ENCODE measurements around the gene SGO2.
"Not testable (repeated sequence)": the region's sequence is repeated elsewhere in the genome, so short reads cannot be mapped to it uniquely, and the experiment has no call there.

The SGO2 gene

GRCh38 chr2:200540793-200541192 is 14.8 kb downstream of the SGO2 start:
- no peaks in the 10 kb centered on the region for H3K79me1 ChIP-seq (ENCODE audit: low read length)
- no peak overlapping the region for H2AK5ac ChIP-seq (ENCODE audit: low read length)
- H2BK120ac ChIP-seq (ENCODE audit: low read depth, low read length) = no peak overlapping the region
- no peak overlapping the region for H3K27ac ChIP-seq (ENCODE audit: low read depth, low read length)
- no peak overlapping the region for H4K5ac ChIP-seq (ENCODE audit: low read length)
- H3K56ac ChIP-seq (ENCODE audit: low read length) = no peak overlapping the region
- no peaks in the 10 kb centered on the region for H3K27me3 ChIP-seq (ENCODE audit: insufficient read depth, low read length, poor library complexity)
- H3K18ac ChIP-seq (ENCODE audit: low read length) = no peak overlapping the region
- no peaks in the 10 kb centered on the region for H3K79me2 ChIP-seq (ENCODE audit: control insufficient read depth, insufficient read depth, low read length)
- no peak overlapping the region for H3K23ac ChIP-seq (ENCODE audit: low read length)
- H4K8ac ChIP-seq (ENCODE audit: low read depth, low read length) = no peak overlapping the region
- H2BK5ac ChIP-seq (ENCODE audit: low read length) = no peak overlapping the region
- H2BK15ac ChIP-seq (replicated peaks; ENCODE audit: low read depth) = no peak overlapping the region
- no peak overlapping the region for H3K9ac ChIP-seq (ENCODE audit: low read length)
- H3K4me3 ChIP-seq (ENCODE audit: low read length) = no peak overlapping the region
- no peak for DNase-seq
- H3K36me3 ChIP-seq (ENCODE audit: control insufficient read depth, insufficient read depth, low read length) = no peaks in the 10 kb centered on the region
- no peak overlapping the region for H3K4ac ChIP-seq (ENCODE audit: low read depth, low read length)
- no peaks in the 10 kb centered on the region for H3K4me1 ChIP-seq (ENCODE audit: control insufficient read depth, low read depth, low read length)
- no peak overlapping the region for H3K4me2 ChIP-seq (ENCODE audit: low read length)

GRCh38 chr2:200566596-200566995 is 40.6 kb downstream of the SGO2 start:
- no CpG with 5 or more reads among the region's 12 CpGs for WGBS (ENCODE audit: extremely low coverage, insufficient coverage, low lambda C conversion rate)
- not testable (repeated sequence) for H3K4me2 ChIP-seq (ENCODE audit: low read length); H2BK15ac ChIP-seq (replicated peaks; ENCODE audit: low read depth); H3K56ac ChIP-seq (ENCODE audit: low read length); H3K4me1 ChIP-seq (ENCODE audit: control insufficient read depth, low read depth, low read length); H3K9ac ChIP-seq (ENCODE audit: low read length); H3K18ac ChIP-seq (ENCODE audit: low read length); H3K23ac ChIP-seq (ENCODE audit: low read length); H2BK120ac ChIP-seq (ENCODE audit: low read depth, low read length); H3K4me3 ChIP-seq (ENCODE audit: low read length); H3K36me3 ChIP-seq (ENCODE audit: control insufficient read depth, insufficient read depth, low read length); H3K79me2 ChIP-seq (ENCODE audit: control insufficient read depth, insufficient read depth, low read length); H3K79me1 ChIP-seq (ENCODE audit: low read length); H2AK5ac ChIP-seq (ENCODE audit: low read length); H3K27ac ChIP-seq (ENCODE audit: low read depth, low read length); H4K5ac ChIP-seq (ENCODE audit: low read length); H2BK5ac ChIP-seq (ENCODE audit: low read length); DNase-seq; H3K27me3 ChIP-seq (ENCODE audit: insufficient read depth, low read length, poor library complexity); H4K8ac ChIP-seq (ENCODE audit: low read depth, low read length); H3K4ac ChIP-seq (ENCODE audit: low read depth, low read length)

- Histone ChIP-seq H3K36me3 (ENCODE audit: control insufficient read depth, insufficient read depth, low read length) (no peaks in the 10 kb centered on the region), H3K4me2 (ENCODE audit: low read length) (no peak overlapping the region), H3K79me2 (ENCODE audit: control insufficient read depth, insufficient read depth, low read length) (no peaks in the 10 kb centered on the region), H2BK15ac (replicated peaks; ENCODE audit: low read depth) (no peak overlapping the region), H3K27ac (ENCODE audit: low read depth, low read length) (no peak overlapping the region), H3K56ac (ENCODE audit: low read length) (no peak overlapping the region), H3K18ac (ENCODE audit: low read length) (no peak overlapping the region), H2BK120ac (ENCODE audit: low read depth, low read length) (no peak overlapping the region), H3K4me1 (ENCODE audit: control insufficient read depth, low read depth, low read length) (no peaks in the 10 kb centered on the region), H2AK5ac (ENCODE audit: low read length) (no peak overlapping the region), H3K79me1 (ENCODE audit: low read length) (no peaks in the 10 kb centered on the region), H3K23ac (ENCODE audit: low read length) (no peak overlapping the region), H2BK5ac (ENCODE audit: low read length) (no peak overlapping the region), H4K8ac (ENCODE audit: low read depth, low read length) (no peak overlapping the region), H3K27me3 (ENCODE audit: insufficient read depth, low read length, poor library complexity) (no peaks in the 10 kb centered on the region), H3K4ac (ENCODE audit: low read depth, low read length) (no peak overlapping the region), H3K4me3 (ENCODE audit: low read length) (no peak overlapping the region), H4K5ac (ENCODE audit: low read length) (no peak overlapping the region), H3K9ac (ENCODE audit: low read length) (no peak overlapping the region)
- no CpG with 5 or more reads among the region's 3 CpGs for WGBS (ENCODE audit: extremely low coverage, insufficient coverage, low lambda C conversion rate)
- no peak for DNase-seq
Observed at GRCh38 chr2:200567932-200568331, 41.9 kb downstream of the SGO2 start.

- H3K4ac ChIP-seq (ENCODE audit: low read depth, low read length) = no peak overlapping the region
- no peak overlapping the region for H2BK15ac ChIP-seq (replicated peaks; ENCODE audit: low read depth)
- no peaks in the 10 kb centered on the region for H3K79me1 ChIP-seq (ENCODE audit: low read length)
- no peak overlapping the region for H3K23ac ChIP-seq (ENCODE audit: low read length)
- no peak overlapping the region for H4K8ac ChIP-seq (ENCODE audit: low read depth, low read length)
- no peak overlapping the region for H4K5ac ChIP-seq (ENCODE audit: low read length)
- H3K9ac ChIP-seq (ENCODE audit: low read length) = no peak overlapping the region
- H2AK5ac ChIP-seq (ENCODE audit: low read length) = no peak overlapping the region
- no peak overlapping the region for H3K27ac ChIP-seq (ENCODE audit: low read depth, low read length)
- no peaks in the 10 kb centered on the region for H3K36me3 ChIP-seq (ENCODE audit: control insufficient read depth, insufficient read depth, low read length)
- H2BK5ac ChIP-seq (ENCODE audit: low read length) = no peak overlapping the region
- H3K4me1 ChIP-seq (ENCODE audit: control insufficient read depth, low read depth, low read length) = no peaks in the 10 kb centered on the region
- no peak overlapping the region for H3K56ac ChIP-seq (ENCODE audit: low read length)
- no peak overlapping the region for H2BK120ac ChIP-seq (ENCODE audit: low read depth, low read length)
- H3K4me3 ChIP-seq (ENCODE audit: low read length) = no peak overlapping the region
- no peak overlapping the region for H3K18ac ChIP-seq (ENCODE audit: low read length)
- no peaks in the 10 kb centered on the region for H3K79me2 ChIP-seq (ENCODE audit: control insufficient read depth, insufficient read depth, low read length)
- H3K27me3 ChIP-seq (ENCODE audit: insufficient read depth, low read length, poor library complexity) = no peaks in the 10 kb centered on the region
- no peak overlapping the region for H3K4me2 ChIP-seq (ENCODE audit: low read length)
- DNase-seq = no peak
- WGBS (ENCODE audit: extremely low coverage, insufficient coverage, low lambda C conversion rate) = no CpG with 5 or more reads among the region's 2 CpGs
Observed at GRCh38 chr2:200575957-200576356, 50.0 kb downstream of the SGO2 start.

GRCh38 chr2:200577027-200577426 is 51.0 kb downstream of the SGO2 start:
- no peak overlapping the region for H3K23ac ChIP-seq (ENCODE audit: low read length)
- no CpG with 5 or more reads among the region's 3 CpGs for WGBS (ENCODE audit: extremely low coverage, insufficient coverage, low lambda C conversion rate)
- no peak overlapping the region for H3K9ac ChIP-seq (ENCODE audit: low read length)
- H3K27me3 ChIP-seq (ENCODE audit: insufficient read depth, low read length, poor library complexity) = no peaks in the 10 kb centered on the region
- no peak overlapping the region for H2BK120ac ChIP-seq (ENCODE audit: low read depth, low read length)
- no peak overlapping the region for H2BK5ac ChIP-seq (ENCODE audit: low read length)
- H3K4me2 ChIP-seq (ENCODE audit: low read length) = no peak overlapping the region
- H2AK5ac ChIP-seq (ENCODE audit: low read length) = no peak overlapping the region
- no peaks in the 10 kb centered on the region for H3K36me3 ChIP-seq (ENCODE audit: control insufficient read depth, insufficient read depth, low read length)
- H4K8ac ChIP-seq (ENCODE audit: low read depth, low read length) = no peak overlapping the region
- H4K5ac ChIP-seq (ENCODE audit: low read length) = no peak overlapping the region
- no peak overlapping the region for H2BK15ac ChIP-seq (replicated peaks; ENCODE audit: low read depth)
- no peak overlapping the region for H3K18ac ChIP-seq (ENCODE audit: low read length)
- H3K56ac ChIP-seq (ENCODE audit: low read length) = no peak overlapping the region
- no peak overlapping the region for H3K4me3 ChIP-seq (ENCODE audit: low read length)
- DNase-seq = no peak
- no peaks in the 10 kb centered on the region for H3K79me2 ChIP-seq (ENCODE audit: control insufficient read depth, insufficient read depth, low read length)
- no peaks in the 10 kb centered on the region for H3K4me1 ChIP-seq (ENCODE audit: control insufficient read depth, low read depth, low read length)
- no peak overlapping the region for H3K4ac ChIP-seq (ENCODE audit: low read depth, low read length)
- no peak overlapping the region for H3K27ac ChIP-seq (ENCODE audit: low read depth, low read length)
- no peaks in the 10 kb centered on the region for H3K79me1 ChIP-seq (ENCODE audit: low read length)

- no peak overlapping the region for H2AK5ac ChIP-seq (ENCODE audit: low read length)
- no peak overlapping the region for H4K5ac ChIP-seq (ENCODE audit: low read length)
- no peak overlapping the region for H3K18ac ChIP-seq (ENCODE audit: low read length)
- H3K9ac ChIP-seq (ENCODE audit: low read length) = no peak overlapping the region
- WGBS (ENCODE audit: extremely low coverage, insufficient coverage, low lambda C conversion rate) = no CpG with 5 or more reads among the region's 1 CpG
- no peak overlapping the region for H3K23ac ChIP-seq (ENCODE audit: low read length)
- no peak overlapping the region for H3K27ac ChIP-seq (ENCODE audit: low read depth, low read length)
- no peaks in the 10 kb centered on the region for H3K4me1 ChIP-seq (ENCODE audit: control insufficient read depth, low read depth, low read length)
- no peak overlapping the region for H3K4me3 ChIP-seq (ENCODE audit: low read length)
- no peaks in the 10 kb centered on the region for H3K79me2 ChIP-seq (ENCODE audit: control insufficient read depth, insufficient read depth, low read length)
- no peak overlapping the region for H3K4ac ChIP-seq (ENCODE audit: low read depth, low read length)
- no peak overlapping the region for H2BK120ac ChIP-seq (ENCODE audit: low read depth, low read length)
- H2BK15ac ChIP-seq (replicated peaks; ENCODE audit: low read depth) = no peak overlapping the region
- peak; percentile 55 for DNase-seq
- no peak overlapping the region for H3K56ac ChIP-seq (ENCODE audit: low read length)
- H2BK5ac ChIP-seq (ENCODE audit: low read length) = no peak overlapping the region
- no peak overlapping the region for H4K8ac ChIP-seq (ENCODE audit: low read depth, low read length)
- no peak overlapping the region for H3K4me2 ChIP-seq (ENCODE audit: low read length)
- H3K79me1 ChIP-seq (ENCODE audit: low read length) = no peaks in the 10 kb centered on the region
- H3K36me3 ChIP-seq (ENCODE audit: control insufficient read depth, insufficient read depth, low read length) = no peaks in the 10 kb centered on the region
- H3K27me3 ChIP-seq (ENCODE audit: insufficient read depth, low read length, poor library complexity) = no peaks in the 10 kb centered on the region
Observed at GRCh38 chr2:200578778-200579177, 52.8 kb downstream of the SGO2 start.

All from mesendoderm (in vitro differentiated cells).